ENCODE data around the gene NCAPH2. TPM values are rescaled to one million over a fixed set of nuclear protein-coding genes. Genes with fewer than 3 reads are reported as not detected.

The NCAPH2 gene
- total and polyA plus RNA-seq, 9 of the 15 experiments (the other 6 are each of a cell fraction or from before 2014, with no cell fraction given), result 3.6 to 88.6 (median 32.4) TPM

GRCh38 chr22:50523458-50523805 is 15.4 kb downstream of the NCAPH2 start:
- Histone ChIP-seq H3K9me1 (ENCODE audit: control insufficient read depth, insufficient read depth, low read length) (no peaks in the 10 kb centered on the region), H3K9me3 (replicated peaks; ENCODE audit: control insufficient read depth, insufficient read depth, low read depth, low read length) (no peaks in the 10 kb centered on the region), H3K36me3 (ENCODE audit: control insufficient read depth, insufficient read depth, low read length) (peaks cover 53% of the 10 kb centered on the region; the same call in 1 of the 3 replicates), H3K79me2 (ENCODE audit: control insufficient read depth, insufficient read depth, low read length) (peaks cover 34% of the 10 kb centered on the region), H3K4me3 (no peak overlapping the region), H3K4me2 (ENCODE audit: insufficient read depth, low read length) (no peak overlapping the region), H3K4me1 (replicated peaks in 1 of 2; ENCODE audit: control insufficient read depth in 2 of 2, insufficient read depth in 2 of 2, low read length in 2 of 2) (peaks cover 8 to 50% of the 10 kb centered on the region in 2 experiments; a peak in 4 of 5 replicates), H2AFZ (ENCODE audit: low read depth, low read length) (no peak overlapping the region), H3K27ac (ENCODE audit: extremely low read depth, low read depth, low read length) (no peak overlapping the region), H3K9ac (ENCODE audit: insufficient read depth in 1 of 2, low read depth in 2 of 2, low read length in 2 of 2) (peak overlapping the region in 1 of 2 experiments; percentile 96; a peak in 1 of 4 replicates), H3K27me3 (ENCODE audit: control insufficient read depth in 2 of 2, insufficient read depth in 2 of 2, low read length in 2 of 2) (no peaks in the 10 kb centered on the region), H4K20me1 (replicated peaks; ENCODE audit: control insufficient read depth, insufficient read depth, low read length) (peaks cover 12% of the 10 kb centered on the region; the same call in 1 of the 2 replicates)
- no TSS peak for BruUV-seq (replicated peaks)
- ATAC-seq (no peak), DNase-seq (ENCODE audit: extremely low read depth in 1 of 4, low spot score in 3 of 4) (no peak), FAIRE-seq (no peak)
- WGBS (ENCODE audit: insufficient coverage, low coverage, missing lambda C conversion rate), result 86% methylated on average over 15 of the region's 16 CpGs
- POLR2A ChIA-PET, result interaction anchor here (5.3 kb wide), 1 partner anchor 14 kb away, joined by 65 read pairs; the partner anchor contains the start of genes LMF2 and NCAPH2
- in situ Hi-C loops (cut with MboI), result loop anchor here (5.0 kb wide), 1 partner anchor 44 kb away; no protein-coding TSS in a partner anchor
- TF ChIP-seq CBX2 (IDR thresholded peaks at IDR 0.05; ENCODE audit: insufficient read depth, low read length, poor library complexity, severe bottlenecking), result no peak
- peak; percentile 85 for TF ChIP-seq ZBTB33 (CRISPR knock-in tag; IDR thresholded peaks at IDR 0.05)
- TF ChIP-seq ELF2 (CRISPR knock-in tag; IDR thresholded peaks at IDR 0.05), result no peak
- 0 out of 2 replicates have a peak, but pooled peaks have one; percentile 3 for TF ChIP-seq POLR2A (conservative IDR thresholded peaks at IDR 0.05)
- CTCF ChIA-PET (ENCODE audit: low intra/inter-chr PET ratio), result no interaction called here
- intact Hi-C loops (cut with micrococcal nuclease), result no loop called here
